Stimulated activated CD4-positive, alpha-beta T cell treated with anti-CD3 and anti-CD28 coated beads, Interleukin-1b, Interleukin-23, amount 100 ng/mL, for 4 hours (primary cell): Measurements from ENCODE around the gene PUDP.
A peak's percentile ranks its signal among the peaks of the same experiment; 100 is the strongest.
"Not testable (repeated sequence)": the region's sequence is repeated elsewhere in the genome, so short reads cannot be mapped to it uniquely, and the experiment has no call there.

Source experiments
- DNase-seq, 2 donors: peaks; one replicate each; pipeline ENCODE4 v3.0.0-alpha.2; 2020; ENCODE audit warnings: low read depth in 2 of 2

The PUDP gene

DNA sequence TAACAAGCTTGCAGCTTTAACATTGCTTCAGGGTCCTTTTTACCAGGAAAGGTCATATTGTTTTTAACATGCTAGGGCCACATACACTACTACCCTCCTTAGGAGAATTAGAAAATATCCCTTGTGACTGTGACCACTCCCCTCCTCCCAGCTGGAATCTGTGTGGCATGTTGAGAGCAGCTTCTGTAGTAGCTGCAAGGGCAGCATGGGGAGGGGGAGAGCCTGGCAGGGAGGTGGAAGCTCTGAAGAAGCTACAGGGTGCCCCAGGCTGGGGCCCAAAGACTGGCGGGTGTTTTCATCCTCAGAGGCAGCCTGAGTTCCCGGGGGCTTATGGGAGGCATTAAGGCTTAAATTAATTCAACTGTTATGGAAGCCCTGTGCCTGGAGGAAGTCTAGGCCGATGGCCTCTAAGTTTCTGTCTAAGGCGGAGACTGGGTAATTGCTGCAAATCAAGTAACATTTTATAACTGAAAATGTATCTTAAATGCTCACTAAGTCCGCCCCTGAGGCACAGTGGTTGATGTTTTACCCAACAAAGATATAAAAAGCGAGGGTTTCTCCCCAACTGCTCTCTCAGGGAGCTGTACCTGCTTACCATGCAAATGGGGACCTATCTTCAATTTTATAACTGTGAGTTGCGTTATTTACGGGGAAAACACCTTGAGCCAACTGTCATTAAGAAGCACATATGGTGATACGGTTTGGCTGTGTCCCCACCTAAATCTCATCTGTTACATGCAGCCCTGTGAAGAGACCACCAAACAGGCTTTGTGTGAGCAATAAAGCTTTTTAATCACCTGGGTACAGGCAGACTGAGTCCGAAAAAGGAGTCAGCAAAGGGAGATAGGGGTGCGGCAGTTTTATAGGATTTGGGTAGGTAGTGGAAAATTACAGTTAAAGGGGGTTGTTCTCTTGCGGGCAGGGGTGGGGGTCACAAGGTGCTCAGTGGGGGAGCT is 37.8 kb downstream of the PUDP start:
- no peak for DNase-seq

DNA sequence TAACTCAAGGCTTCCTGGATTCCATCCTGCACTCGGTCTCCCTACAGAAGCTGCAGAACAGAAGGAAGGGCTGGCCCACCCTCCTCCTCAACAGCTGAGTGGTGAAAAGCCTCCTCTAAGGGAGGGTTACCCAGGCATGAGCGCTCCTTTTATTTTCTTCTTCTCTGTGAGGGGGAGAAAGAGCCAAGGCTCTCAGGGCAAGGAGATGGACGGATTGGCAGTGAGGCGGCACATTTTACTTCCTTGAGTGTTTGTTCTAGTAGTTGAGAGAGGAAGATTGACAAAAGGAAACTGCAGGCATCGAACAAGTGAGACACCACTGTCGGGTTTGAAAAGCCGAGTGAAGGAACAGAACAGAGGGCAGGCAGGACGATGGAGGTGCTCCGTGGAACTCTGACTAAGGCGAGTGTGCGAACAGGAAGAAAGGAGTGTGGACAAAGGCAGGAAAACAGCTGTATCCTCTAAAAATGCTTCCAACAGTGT is 38.9 kb downstream of the PUDP start:
- no peak for DNase-seq

GRCh38 chrX:7108030-7108429 is 39.9 kb downstream of the PUDP start:
- DNase-seq: no peak

DNA sequence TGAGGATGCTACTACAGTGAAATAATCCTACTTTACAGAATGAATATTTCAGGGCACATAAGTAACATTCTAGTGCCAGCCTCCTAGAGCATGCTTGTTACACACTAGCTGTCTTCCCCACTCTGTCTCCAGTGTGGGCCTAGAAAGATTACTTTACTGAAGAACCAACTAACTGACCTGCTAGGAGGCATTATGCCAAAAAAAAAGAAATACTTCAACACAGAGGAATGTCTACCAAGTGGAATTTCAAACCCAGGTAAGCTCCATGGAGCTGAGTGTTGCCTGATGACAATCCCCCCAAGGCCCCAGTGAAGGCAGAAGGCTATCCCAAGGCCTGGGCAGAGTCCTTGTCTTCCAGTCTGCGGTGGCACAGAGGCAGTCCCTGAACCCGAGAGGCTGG is 41.3 kb downstream of the PUDP start:
- DNase-seq: no peak

- DNase-seq: no peak
Observed at GRCh38 chrX:7102119-7102518, 45.8 kb downstream of the PUDP start.

DNA sequence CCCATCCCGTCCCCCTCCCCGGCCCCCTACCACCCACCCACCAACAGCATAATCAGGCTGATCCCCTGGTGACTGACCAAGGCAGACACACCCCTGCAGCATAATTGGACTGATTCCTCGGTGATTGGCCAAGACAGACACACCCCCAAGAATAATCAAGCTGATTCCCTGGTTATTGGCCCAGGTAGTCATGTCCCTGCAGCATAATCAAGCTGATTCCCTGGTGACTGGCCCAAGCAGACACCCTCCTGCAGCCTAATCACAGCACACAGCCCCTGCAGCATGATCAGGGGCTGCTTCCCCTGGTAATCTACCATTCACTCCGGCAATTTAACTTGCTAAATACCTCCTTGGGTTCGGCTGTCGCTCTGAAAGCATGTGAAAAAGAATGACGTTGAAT is 47.9 kb downstream of the PUDP start:
- no peak for DNase-seq

- not testable (repeated sequence) for DNase-seq
Observed at GRCh38 chrX:7095657-7096056, 52.3 kb downstream of the PUDP start.

- DNase-seq: no peak
Observed at GRCh38 chrX:7093305-7093704, 54.6 kb downstream of the PUDP start.

- DNase-seq: no peak
Observed at GRCh38 chrX:7092543-7092942, 55.4 kb downstream of the PUDP start.

GRCh38 chrX:7091923-7092322 is 56.0 kb downstream of the PUDP start:
- DNase-seq: no peak

DNA sequence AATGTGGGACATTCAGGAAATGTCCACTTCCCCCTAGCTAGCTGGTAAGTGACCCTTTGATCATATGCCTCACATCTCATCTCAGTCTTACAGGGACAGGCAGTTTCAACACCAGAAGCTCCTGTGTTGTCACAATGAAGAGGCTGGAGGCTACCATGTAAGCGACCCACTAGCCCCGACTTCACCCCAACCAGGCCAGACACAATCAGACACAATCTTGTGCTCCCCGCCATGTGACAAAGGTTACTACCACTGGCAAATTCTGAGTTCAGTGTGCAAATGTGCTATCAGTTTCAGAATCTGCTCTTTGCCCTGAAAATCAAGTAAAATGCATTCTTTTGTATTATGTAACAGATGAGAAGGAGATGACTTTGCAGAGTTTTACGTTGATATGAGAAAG is 57.3 kb downstream of the PUDP start:
- DNase-seq: no peak

- peak in 1 of 2 donors; percentile 53 for DNase-seq
Observed at GRCh38 chrX:7088968-7089615, 58.9 kb downstream of the PUDP start.

DNA sequence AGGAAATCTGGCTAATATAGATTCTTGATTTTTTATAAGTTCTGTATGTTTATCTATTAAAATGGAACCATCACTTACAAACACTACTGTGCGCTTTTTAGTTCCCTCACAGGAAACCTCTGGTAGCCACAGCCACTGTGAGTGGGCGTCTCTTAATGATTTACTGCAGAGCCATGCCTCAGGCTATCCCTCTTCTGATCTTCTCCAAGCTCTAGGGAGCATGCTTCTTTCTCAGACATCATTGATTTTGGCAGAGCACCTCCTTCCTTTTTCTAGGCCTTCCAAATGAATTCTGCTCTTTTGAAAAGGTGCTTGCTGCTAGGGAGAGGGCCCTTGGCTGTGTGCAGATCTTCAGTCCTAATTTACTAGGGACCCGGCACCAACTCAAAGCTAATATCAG is 61.6 kb downstream of the PUDP start:
- DNase-seq: no peak

DNA sequence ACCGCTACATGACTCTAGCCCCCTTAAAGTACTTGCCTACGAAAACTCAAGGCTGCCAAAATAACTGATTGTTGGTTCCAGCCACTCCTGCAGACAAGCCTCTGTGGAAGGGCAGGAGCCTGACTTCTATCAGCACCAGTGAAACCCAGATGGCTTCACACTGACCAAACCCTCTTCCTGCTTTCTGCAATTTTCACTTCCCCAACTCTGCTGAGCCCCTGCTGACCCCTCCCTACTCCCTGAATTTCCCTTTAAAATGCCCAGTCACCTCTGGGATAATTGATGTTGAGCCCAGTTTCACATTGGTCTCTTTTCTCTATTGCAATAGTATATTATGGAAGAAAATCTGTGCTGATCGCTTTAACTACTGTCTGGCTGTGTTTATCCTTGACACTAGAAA is 62.1 kb downstream of the PUDP start:
- no peak for DNase-seq

- DNase-seq: no peak
Observed at GRCh38 chrX:7084841-7085240, 63.1 kb downstream of the PUDP start.

DNA sequence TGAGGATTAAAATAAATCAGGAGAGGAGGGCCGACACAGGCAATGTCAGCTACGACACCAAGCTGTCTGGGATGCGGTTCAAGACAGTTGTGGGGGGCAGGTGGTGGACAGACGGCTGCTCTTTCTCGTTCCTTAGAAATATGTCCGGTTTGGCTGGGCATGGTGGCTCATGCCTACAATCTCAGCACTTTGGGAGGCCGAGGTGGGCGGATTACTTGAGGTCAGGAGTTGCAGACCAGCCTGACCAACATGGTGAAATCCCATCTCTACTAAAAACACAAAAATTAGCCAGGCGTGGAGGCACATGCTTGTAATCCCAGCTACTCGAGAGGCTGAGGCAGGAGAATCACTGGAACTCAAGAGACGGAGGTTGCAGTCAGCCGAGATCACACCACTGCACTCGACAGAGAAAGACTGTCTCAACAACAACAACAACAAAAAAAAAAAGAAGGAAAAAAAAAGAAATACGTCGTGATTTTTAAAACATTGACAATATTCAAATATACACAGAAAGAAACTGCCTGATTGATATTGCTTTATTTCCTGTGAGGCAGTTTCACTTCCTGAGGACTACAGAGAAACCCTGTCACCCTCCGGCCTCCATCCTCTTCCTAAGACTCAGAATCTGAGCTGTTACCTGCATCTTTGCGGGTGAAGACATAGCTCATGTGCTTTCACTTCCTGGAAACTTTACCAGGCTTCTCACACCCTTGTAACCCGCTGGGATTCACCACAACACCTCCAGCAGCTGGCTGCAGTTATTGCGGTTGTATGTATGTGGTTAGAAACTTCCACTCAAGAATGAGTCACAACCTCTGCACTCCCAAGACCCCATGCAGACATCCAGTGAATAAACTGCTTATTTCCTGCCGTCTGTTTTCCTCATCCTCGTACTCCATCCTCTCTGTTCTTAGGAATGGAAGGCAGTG is 64.2 kb downstream of the PUDP start:
- DNase-seq: peak; percentile 6 to 55

DNA sequence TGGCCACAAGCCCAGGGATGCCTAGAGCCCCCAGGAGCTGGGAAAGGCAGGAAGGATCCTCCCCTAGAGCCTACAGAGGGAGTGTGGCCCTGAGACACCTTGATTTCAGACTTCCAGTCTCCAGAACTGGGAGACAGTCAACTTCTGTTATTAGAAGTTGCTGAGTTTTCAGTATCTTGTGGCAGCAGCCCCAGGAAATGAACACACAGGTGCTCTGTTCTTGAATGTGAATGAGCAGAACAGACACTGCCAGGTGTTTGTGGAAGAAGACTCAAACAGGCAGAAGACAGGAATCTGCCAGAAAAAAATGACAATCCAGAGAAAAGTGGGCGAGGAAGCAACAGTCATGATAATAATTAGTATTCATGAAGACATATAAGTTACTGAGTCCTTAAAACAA is 64.9 kb downstream of the PUDP start:
- DNase-seq: no peak

GRCh38 chrX:7082556-7082955 is 65.4 kb downstream of the PUDP start:
- DNase-seq: no peak

GRCh38 chrX:7077241-7078230 is 70.4 kb downstream of the PUDP start:
- no peak for DNase-seq

DNA sequence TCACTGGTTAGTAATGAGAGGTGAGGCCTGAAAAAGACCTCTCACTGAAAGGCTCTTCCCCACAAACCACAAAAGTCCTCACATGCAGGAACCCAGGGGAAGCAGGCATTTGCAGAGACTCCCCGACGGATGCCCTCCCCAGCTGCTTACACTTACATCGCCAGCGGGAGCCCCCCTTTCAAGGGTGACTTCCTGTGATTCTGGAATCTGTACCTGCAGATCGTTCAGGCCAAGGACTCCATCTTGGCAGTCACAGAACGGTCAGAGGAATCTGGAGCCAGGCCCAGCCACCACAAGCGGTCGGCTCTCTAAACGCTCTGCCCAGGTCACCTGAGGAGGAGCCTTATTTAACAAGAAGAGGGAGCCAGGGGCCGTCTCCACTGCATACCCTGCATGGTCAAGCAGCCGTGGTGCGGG is 71.7 kb downstream of the PUDP start:
- no peak for DNase-seq

- no peak for DNase-seq
Observed at GRCh38 chrX:7074908-7075204, 73.1 kb downstream of the PUDP start.
